Skin of body (tissue), 2 donors: ENCODE data around the gene UBE4B. TPM values are rescaled to one million over a fixed set of nuclear protein-coding genes. Genes with fewer than 3 reads are reported as not detected.
"Not testable (repeated sequence)": the region's sequence is repeated elsewhere in the genome, so short reads cannot be mapped to it uniquely, and the experiment has no call there.

Source experiments
- DNase-seq: peaks from one replicate; lab custom pipeline; 2025; lab: John Stamatoyannopoulos, UW
- total RNA-seq: library from RNA; depleted of rRNA; stranded (reverse); fragments of >200 nt; gene quantifications from one replicate; pipeline ENCODE4 v1.2.3, GENCODE V29; 2014

UBE4B gene
- total RNA-seq, 1 donor from 2014 or later, result 34.7 TPM

- no peak for DNase-seq
Observed at GRCh38 chr1:10070206-10070605, 37.4 kb downstream of the UBE4B start.

GRCh38 chr1:10071640-10072039 is 38.9 kb downstream of the UBE4B start:
- DNase-seq, result no peak

- not testable (repeated sequence) for DNase-seq
Observed at GRCh38 chr1:10073371-10073770, 40.6 kb downstream of the UBE4B start.

GRCh38 chr1:10074059-10074851 is 41.5 kb downstream of the UBE4B start:
- DNase-seq, result no peak

GRCh38 chr1:10074852-10075730 is 42.3 kb downstream of the UBE4B start:
- DNase-seq, result no peak

GRCh38 chr1:10075732-10076131 is 43.0 kb downstream of the UBE4B start:
- DNase-seq, result no peak

GRCh38 chr1:10078494-10078893 is 45.7 kb downstream of the UBE4B start:
- no peak for DNase-seq

- no peak for DNase-seq
Observed at GRCh38 chr1:10080523-10080922, 47.8 kb downstream of the UBE4B start.

- no peak for DNase-seq
Observed at GRCh38 chr1:10082785-10083479, 50.2 kb downstream of the UBE4B start.

GRCh38 chr1:10084045-10084444 is 51.3 kb downstream of the UBE4B start:
- no peak for DNase-seq

- no peak for DNase-seq
Observed at GRCh38 chr1:10085076-10085475, 52.3 kb downstream of the UBE4B start.

GRCh38 chr1:10087210-10087609 is 54.5 kb downstream of the UBE4B start:
- DNase-seq, result no peak

- no peak for DNase-seq
Observed at GRCh38 chr1:10101929-10102328, 69.2 kb downstream of the UBE4B start.

GRCh38 chr1:10103193-10103592 is 70.4 kb downstream of the UBE4B start:
- no peak for DNase-seq

GRCh38 chr1:10104834-10105233 is 72.1 kb downstream of the UBE4B start:
- DNase-seq, result no peak

GRCh38 chr1:10105484-10105883 is 72.7 kb downstream of the UBE4B start:
- no peak for DNase-seq

- no peak for DNase-seq
Observed at GRCh38 chr1:10106241-10106640, 73.5 kb downstream of the UBE4B start.

GRCh38 chr1:10106756-10107475 is 74.2 kb downstream of the UBE4B start:
- no peak for DNase-seq

GRCh38 chr1:10107476-10107847 is 74.7 kb downstream of the UBE4B start:
- not testable (repeated sequence) for DNase-seq

- DNase-seq, result no peak
Observed at GRCh38 chr1:10108134-10108663, 75.4 kb downstream of the UBE4B start.
